H1 (cell line): ENCODE data around the gene TGFB1I1. TPM values are rescaled to one million over a fixed set of nuclear protein-coding genes. Genes with fewer than 3 reads are reported as not detected.

Experiments used
- BCL11A ChIP-seq, 2 experiments: IDR thresholded peaks; one replicate each; pipeline ENCODE4 v1.6.1; 2011; ENCODE audit warnings: low read depth in 2 of 2, low read length in 2 of 2, mild to moderate bottlenecking in 2 of 2
- E2F6 ChIP-seq: IDR thresholded peaks from 2 replicates; pipeline ENCODE4 v1.6.1; 2012; ENCODE audit warnings: inconsistent platforms
- HDAC2 ChIP-seq, 2 experiments: fragments of 300-600 bp in 1 of 2; sonication (generic) in 1 of 2; IDR thresholded peaks; 2 replicates each; pipeline ENCODE4 v1.6.1; 2011 to 2012; ENCODE audit warnings: low read depth in 2 of 2, low read length in 2 of 2, mild to moderate bottlenecking in 2 of 2, moderate library complexity in 2 of 2, borderline replicate concordance in 1 of 2, inconsistent platforms in 1 of 2
- SAP30 ChIP-seq: fragments of 300-600 bp; sonication (generic); IDR thresholded peaks from 2 replicates; pipeline ENCODE4 v1.7.1; 2012; ENCODE audit warnings: low read length, moderate library complexity, mild to moderate bottlenecking, inconsistent platforms; ENCODE audit not compliant: insufficient read depth, insufficient replicate concordance
- SIN3A ChIP-seq, 2 experiments: IDR thresholded peaks in 1 of 2; conservative IDR thresholded peaks in 1 of 2; 2 replicates each; pipeline ENCODE4 v1.6.1; 2011 to 2012; ENCODE audit warnings: low read length in 2 of 2, improper control_type of control experiment in 1 of 2, low read depth in 1 of 2, mild to moderate bottlenecking in 1 of 2
- SP1 ChIP-seq: IDR thresholded peaks from 2 replicates; pipeline ENCODE4 v1.6.1; 2011; ENCODE audit warnings: low read depth, low read length
- polyA plus RNA-seq, 7 experiments: library from polyadenylated mRNA; depleted of rRNA in 3 of 7; stranded (reverse) in 5 of 7; unstranded in 2 of 7; fragments of >200 nt in 5 of 7; fragments of 200-250 nt in 2 of 7; gene quantifications; 1 replicate in 5 of 7; 2 replicates in 1 of 7; 4 replicates in 1 of 7; pipeline versions ENCODE4 v1.2.1 to v1.2.3, GENCODE V29; 2011 to 2013; ENCODE audit warnings: missing spikeins in 2 of 7, mixed read lengths in 2 of 7
- total RNA-seq: library from RNA; stranded (reverse); fragmentation: NEBNext Ultra II Directional; extraction: Animal tissue kit (Norgen Biotek cat#: 25700); gene quantifications from 2 replicates; pipeline ENCODE4 v1.2.1, GENCODE V29; 2021

TGFB1I1 gene
- total and polyA plus RNA-seq, 2 of the 8 experiments (the other 6 are each of a cell fraction or from before 2014, with no cell fraction given): 5.6 to 5.8 TPM

- no peak for TF ChIP-seq HDAC2 (IDR thresholded peaks at IDR 0.05; ENCODE audit: borderline replicate concordance in 1 of 2, low read depth in 2 of 2, low read length in 2 of 2)
- TF ChIP-seq SIN3A (conservative IDR thresholded peaks at IDR 0.05 in 1 of 2, IDR thresholded peaks at IDR 0.05 in 1 of 2; ENCODE audit: low read depth in 1 of 2, low read length in 2 of 2): no peak
- TF ChIP-seq SP1: no peak
- TF ChIP-seq SAP30: no peak
- TF ChIP-seq BCL11A (IDR thresholded peaks at IDR 0.05; ENCODE audit: low read depth in 2 of 2, low read length in 2 of 2): no peak
- TF ChIP-seq E2F6: no peak
- TF ChIP-seq, all 59 proteins: peak for 0
Measured at GRCh38 chr16:31429314-31429713, 42.6 kb upstream of the TGFB1I1 start (continued).
